Parathyroid adenoma (tissue), 2 donors: ENCODE results near the gene ZNF593.

Experiments used
- H2AFZ ChIP-seq: fragments of 300-600 bp; sonication (generic); one replicate; pipeline ENCODE4 v1.7.0; 2017; ENCODE audit warnings: antibody characterized with exemption, mild to moderate bottlenecking
- H3K27ac ChIP-seq: fragments of 300-600 bp; sonication (generic); one replicate; pipeline ENCODE4 v1.7.0; 2017
- H3K27me3 ChIP-seq: fragments of 300-600 bp; sonication (generic); one replicate; pipeline ENCODE4 v1.7.0; 2017; ENCODE audit warnings: low read length; ENCODE audit not compliant: control insufficient read depth, insufficient read depth
- H3K36me3 ChIP-seq: fragments of 300-600 bp; sonication (generic); one replicate; pipeline ENCODE4 v1.7.0; 2017; ENCODE audit warnings: low read length; ENCODE audit not compliant: control insufficient read depth, insufficient read depth
- H3K4me1 ChIP-seq: fragments of 300-600 bp; sonication (generic); one replicate; pipeline ENCODE4 v1.7.0; 2017; ENCODE audit warnings: control low read depth
- H3K4me2 ChIP-seq: fragments of 300-600 bp; sonication (generic); one replicate; pipeline ENCODE4 v1.7.0; 2017; ENCODE audit warnings: low read length
- H3K4me3 ChIP-seq: fragments of 300-600 bp; sonication (generic); one replicate; pipeline ENCODE4 v1.7.0; 2017; ENCODE audit warnings: low read depth, low read length
- H3K79me2 ChIP-seq: fragments of 300-600 bp; sonication (generic); one replicate; pipeline ENCODE4 v1.7.0; 2017; ENCODE audit warnings: control low read depth
- H3K9ac ChIP-seq: fragments of 300-600 bp; sonication (generic); one replicate; pipeline ENCODE4 v1.7.0; 2017; ENCODE audit warnings: mild to moderate bottlenecking
- H3K9me3 ChIP-seq: fragments of 300-600 bp; sonication (generic); one replicate; pipeline ENCODE4 v1.7.0; 2017; ENCODE audit warnings: low read length; ENCODE audit not compliant: control insufficient read depth
- CTCF ChIP-seq: fragments of 300-600 bp; sonication (generic); IDR thresholded peaks from one replicate; pipeline ENCODE4 v1.7.0; 2017; ENCODE audit warnings: antibody characterized with exemption, mild to moderate bottlenecking
- donor health status: primary hyperparathyroidism.

The ZNF593 gene

GRCh38 chr1:26169669-26170471 lies at the start of gene ZNF593:
ZNF593 (plus strand) TSS chr1:26169908; CDS start chr1:26169984, 76 bp downstream.
- peak; percentile 81 for TF ChIP-seq CTCF
- Histone ChIP-seq H3K27ac (peak within 1 kb of the TSS; percentile 78), H3K27me3 (no peaks in the 10 kb centered on the region), H3K9ac (no peak within 1 kb of the TSS), H2AFZ (peak within 1 kb of the TSS; percentile 87), H3K9me3 (no peaks in the 10 kb centered on the region), H3K4me3 (peak within 1 kb of the TSS; percentile 93), H3K4me2 (peak within 1 kb of the TSS; percentile 99), H3K36me3 (no peaks in the 10 kb centered on the region), H3K4me1 (peaks cover 13% of the 10 kb centered on the region), H3K79me2 (no peaks in the 10 kb centered on the region)

DNA sequence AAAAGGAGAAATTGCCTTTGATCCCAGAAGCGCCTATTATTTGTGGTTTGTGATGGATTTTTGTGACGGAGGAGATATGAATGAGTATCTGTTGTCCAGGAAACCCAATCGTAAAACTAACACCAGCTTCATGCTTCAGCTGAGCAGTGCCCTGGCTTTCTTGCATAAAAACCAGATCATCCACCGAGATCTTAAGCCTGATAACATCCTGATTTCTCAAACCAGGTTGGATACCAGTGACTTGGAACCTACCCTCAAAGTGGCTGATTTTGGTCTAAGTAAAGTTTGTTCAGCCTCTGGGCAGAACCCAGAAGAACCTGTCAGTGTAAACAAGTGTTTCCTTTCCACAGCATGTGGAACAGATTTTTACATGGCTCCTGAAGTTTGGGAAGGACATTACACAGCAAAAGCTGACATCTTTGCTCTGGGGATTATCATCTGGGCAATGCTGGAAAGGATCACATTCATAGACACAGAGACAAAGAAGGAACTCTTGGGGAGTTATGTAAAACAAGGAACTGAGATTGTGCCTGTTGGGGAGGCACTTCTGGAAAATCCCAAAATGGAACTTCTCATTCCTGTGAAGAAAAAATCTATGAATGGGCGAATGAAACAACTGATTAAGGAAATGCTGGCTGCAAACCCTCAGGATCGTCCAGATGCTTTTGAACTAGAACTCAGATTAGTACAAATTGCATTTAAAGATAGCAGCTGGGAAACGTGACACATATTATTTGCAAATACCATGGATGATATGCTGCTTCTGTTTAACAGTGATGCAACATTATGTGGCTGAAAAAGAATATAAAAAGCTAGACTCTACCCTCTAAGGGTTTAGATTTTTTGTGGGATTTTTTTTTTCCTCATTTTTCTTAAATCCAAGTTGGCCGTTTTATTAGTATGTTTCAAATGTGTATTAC lies 47.6 kb upstream of the ZNF593 start:
- peaks cover 5% of the 10 kb centered on the region for H3K4me1 ChIP-seq
- H3K27ac ChIP-seq: peak overlapping the region; percentile 63
- no peak for TF ChIP-seq CTCF

DNA sequence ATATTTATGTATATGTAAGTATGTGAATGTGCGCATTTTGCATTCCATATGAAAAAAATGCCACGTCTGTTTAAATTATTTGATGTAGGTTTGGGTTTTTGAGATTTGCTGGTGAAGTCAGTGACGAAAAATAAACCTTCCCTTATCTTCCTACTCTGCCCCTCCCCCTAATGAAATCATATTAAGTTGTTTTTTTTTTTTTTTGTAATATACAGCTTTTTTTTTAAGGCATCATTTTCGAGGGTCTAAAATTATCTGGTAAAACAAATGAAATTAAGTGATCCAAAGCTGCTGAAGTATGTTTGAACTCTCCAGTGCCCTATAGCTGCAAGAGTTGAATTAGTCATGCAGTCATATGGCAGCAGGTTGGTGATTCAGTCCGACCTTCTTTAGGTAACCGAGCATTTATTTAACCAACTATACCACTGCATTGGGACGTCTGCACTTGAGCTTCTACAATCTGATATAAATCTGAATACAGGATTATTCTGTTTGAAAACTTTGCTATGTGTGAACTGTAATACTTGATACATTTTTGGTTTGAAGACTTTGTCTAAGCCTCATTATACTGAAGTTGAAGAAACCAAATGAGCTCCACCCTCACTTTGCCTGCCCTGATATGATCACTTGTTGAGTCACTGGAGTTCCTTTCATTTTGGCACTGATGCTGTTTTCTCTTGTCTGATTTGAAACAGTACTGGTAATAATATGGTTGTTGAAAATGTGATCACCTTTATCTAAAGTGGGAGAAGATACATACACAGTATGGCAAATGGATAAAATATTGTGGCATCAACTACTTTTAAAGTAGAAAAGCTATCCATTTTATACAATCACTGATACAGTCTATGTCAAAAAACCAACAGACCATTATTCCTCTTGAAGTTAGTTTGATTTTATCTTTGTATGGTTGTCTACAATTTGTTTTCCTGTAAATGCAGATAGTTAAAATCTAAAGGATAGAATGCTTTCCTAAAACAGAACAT lies 46.4 kb upstream of the ZNF593 start:
- Histone ChIP-seq H2AFZ (no peak overlapping the region), H3K36me3 (no peaks in the 10 kb centered on the region), H3K9me3 (no peaks in the 10 kb centered on the region), H3K9ac (no peak overlapping the region), H3K4me2 (no peak overlapping the region), H3K4me3 (no peak overlapping the region), H3K4me1 (peaks cover 5% of the 10 kb centered on the region), H3K27ac (no peak overlapping the region), H3K79me2 (no peaks in the 10 kb centered on the region), H3K27me3 (no peaks in the 10 kb centered on the region)
- TF ChIP-seq CTCF: no peak

More for the DNA sequence above, 47.6 kb upstream of the ZNF593 start:
- H3K79me2 ChIP-seq: peaks cover 2% of the 10 kb centered on the region
- peak overlapping the region; percentile 32 for H3K4me2 ChIP-seq
- no peak overlapping the region for H2AFZ ChIP-seq
- no peaks in the 10 kb centered on the region for H3K36me3 ChIP-seq
- H3K9me3 ChIP-seq: no peaks in the 10 kb centered on the region
- no peak overlapping the region for H3K9ac ChIP-seq
- no peaks in the 10 kb centered on the region for H3K27me3 ChIP-seq
- H3K4me3 ChIP-seq: no peak overlapping the region

- Histone ChIP-seq H3K27me3 (no peaks in the 10 kb centered on the region), H3K36me3 (no peaks in the 10 kb centered on the region), H3K4me2 (no peak overlapping the region), H3K27ac (no peak overlapping the region), H3K9me3 (no peaks in the 10 kb centered on the region), H2AFZ (no peak overlapping the region), H3K4me1 (peaks cover 5% of the 10 kb centered on the region), H3K79me2 (no peaks in the 10 kb centered on the region), H3K9ac (no peak overlapping the region), H3K4me3 (no peak overlapping the region)
- TF ChIP-seq CTCF: no peak
These were observed 45.0 kb upstream of the ZNF593 start for GRCh38 chr1:26124418-26125331.
